ENCODE data around the gene RAB9A.

RAB9A gene

GRCh38 chrX:13658602-13659001, 30.3 kb upstream of the RAB9A start:
- Histone ChIP-seq H4K20me1 (ENCODE audit: insufficient read depth, low read length) (no peaks in the 10 kb centered on the region), H3K4me1 (ENCODE audit: insufficient read depth, low read length, severe bottlenecking) (peaks cover 39% of the 10 kb centered on the region), H3K27me3 (ENCODE audit: insufficient read depth, low read length) (no peaks in the 10 kb centered on the region), H3K9me2 (ENCODE audit: low read depth, low read length) (no peaks in the 10 kb centered on the region), H3K9ac (ENCODE audit: low read length) (peak overlapping the region; percentile 23; the same call in 1 of the 2 replicates), H3K4me3 (ENCODE audit: low read depth, low read length, poor library complexity, severe bottlenecking) (no peak overlapping the region), H3K36me3 (ENCODE audit: insufficient read depth, low read length) (peaks cover 24% of the 10 kb centered on the region), H3K27ac (ENCODE audit: low read depth, low read length, poor library complexity, severe bottlenecking) (peak overlapping the region; percentile 74), H3F3A (ENCODE audit: insufficient read depth, low read length) (no peaks in the 10 kb centered on the region), H3K4me2 (ENCODE audit: low read length) (peak overlapping the region; percentile 54; the same call in 1 of the 2 replicates), H3K79me2 (ENCODE audit: insufficient read depth, low read length) (no peaks in the 10 kb centered on the region), H2AFZ (ENCODE audit: low read length) (peak overlapping the region; percentile 74; the same call in 1 of the 2 replicates), H3K9me3 (ENCODE audit: low read length) (no peaks in the 10 kb centered on the region)
- TF ChIP-seq CTCF (IDR thresholded peaks at IDR 0.05; ENCODE audit: low read length) (peak; percentile 56; the same call in 1 of the 2 replicates), EZH2 (IDR thresholded peaks at IDR 0.05; ENCODE audit: borderline replicate concordance, low read length) (no peak)

GRCh38 chrX:13659063-13659462, 29.9 kb upstream of the RAB9A start:
- Histone ChIP-seq H3K9ac (ENCODE audit: low read length) (peak overlapping the region; percentile 23; the same call in 1 of the 2 replicates), H3K4me2 (ENCODE audit: low read length) (peak overlapping the region; percentile 54; the same call in 1 of the 2 replicates), H3K9me2 (ENCODE audit: low read depth, low read length) (no peaks in the 10 kb centered on the region), H3K9me3 (ENCODE audit: low read length) (no peaks in the 10 kb centered on the region), H2AFZ (ENCODE audit: low read length) (peak overlapping the region; percentile 74), H3K4me1 (ENCODE audit: insufficient read depth, low read length, severe bottlenecking) (peaks cover 34% of the 10 kb centered on the region), H3K36me3 (ENCODE audit: insufficient read depth, low read length) (peaks cover 27% of the 10 kb centered on the region), H4K20me1 (ENCODE audit: insufficient read depth, low read length) (no peaks in the 10 kb centered on the region), H3K27me3 (ENCODE audit: insufficient read depth, low read length) (no peaks in the 10 kb centered on the region), H3K79me2 (ENCODE audit: insufficient read depth, low read length) (no peaks in the 10 kb centered on the region), H3K27ac (ENCODE audit: low read depth, low read length, poor library complexity, severe bottlenecking) (peak overlapping the region; percentile 74), H3K4me3 (ENCODE audit: low read depth, low read length, poor library complexity, severe bottlenecking) (no peak overlapping the region), H3F3A (ENCODE audit: insufficient read depth, low read length) (no peaks in the 10 kb centered on the region)
- TF ChIP-seq EZH2 (IDR thresholded peaks at IDR 0.05; ENCODE audit: borderline replicate concordance, low read length) (no peak), CTCF (IDR thresholded peaks at IDR 0.05; ENCODE audit: low read length) (no peak)

GRCh38 chrX:13661735-13662288, 27.1 kb upstream of the RAB9A start:
- Histone ChIP-seq H3K79me2 (ENCODE audit: insufficient read depth, low read length) (no peaks in the 10 kb centered on the region), H4K20me1 (ENCODE audit: insufficient read depth, low read length) (no peaks in the 10 kb centered on the region), H3K9me3 (ENCODE audit: low read length) (no peaks in the 10 kb centered on the region), H3K9me2 (ENCODE audit: low read depth, low read length) (no peaks in the 10 kb centered on the region), H3K27ac (ENCODE audit: low read depth, low read length, poor library complexity, severe bottlenecking) (peak overlapping the region; percentile 80), H3K4me2 (ENCODE audit: low read length) (peak overlapping the region; percentile 60), H3K4me1 (ENCODE audit: insufficient read depth, low read length, severe bottlenecking) (peaks cover 29% of the 10 kb centered on the region), H3K27me3 (ENCODE audit: insufficient read depth, low read length) (no peaks in the 10 kb centered on the region), H3F3A (ENCODE audit: insufficient read depth, low read length) (no peaks in the 10 kb centered on the region), H2AFZ (ENCODE audit: low read length) (no peak overlapping the region), H3K36me3 (ENCODE audit: insufficient read depth, low read length) (peaks cover 23% of the 10 kb centered on the region), H3K4me3 (ENCODE audit: low read depth, low read length, poor library complexity, severe bottlenecking) (peak overlapping the region; percentile 38), H3K9ac (ENCODE audit: low read length) (peak overlapping the region; percentile 52)
- TF ChIP-seq CTCF (IDR thresholded peaks at IDR 0.05; ENCODE audit: low read length) (no peak), EZH2 (IDR thresholded peaks at IDR 0.05; ENCODE audit: borderline replicate concordance, low read length) (no peak)

Measured in OCI-LY1 (cell line).